GM12872 (cell line): ENCODE measurements around the gene RHOT2.

Experiments used
- TF ChIP-seq, protein P1 (sequence below): IDR thresholded peaks from 3 replicates; pipeline ENCODE4 v1.5.1; 2011; ENCODE audit warnings: low read depth, mild to moderate bottlenecking, low read length, moderate library complexity; ENCODE audit not compliant: insufficient read depth

RHOT2 gene

DNA sequence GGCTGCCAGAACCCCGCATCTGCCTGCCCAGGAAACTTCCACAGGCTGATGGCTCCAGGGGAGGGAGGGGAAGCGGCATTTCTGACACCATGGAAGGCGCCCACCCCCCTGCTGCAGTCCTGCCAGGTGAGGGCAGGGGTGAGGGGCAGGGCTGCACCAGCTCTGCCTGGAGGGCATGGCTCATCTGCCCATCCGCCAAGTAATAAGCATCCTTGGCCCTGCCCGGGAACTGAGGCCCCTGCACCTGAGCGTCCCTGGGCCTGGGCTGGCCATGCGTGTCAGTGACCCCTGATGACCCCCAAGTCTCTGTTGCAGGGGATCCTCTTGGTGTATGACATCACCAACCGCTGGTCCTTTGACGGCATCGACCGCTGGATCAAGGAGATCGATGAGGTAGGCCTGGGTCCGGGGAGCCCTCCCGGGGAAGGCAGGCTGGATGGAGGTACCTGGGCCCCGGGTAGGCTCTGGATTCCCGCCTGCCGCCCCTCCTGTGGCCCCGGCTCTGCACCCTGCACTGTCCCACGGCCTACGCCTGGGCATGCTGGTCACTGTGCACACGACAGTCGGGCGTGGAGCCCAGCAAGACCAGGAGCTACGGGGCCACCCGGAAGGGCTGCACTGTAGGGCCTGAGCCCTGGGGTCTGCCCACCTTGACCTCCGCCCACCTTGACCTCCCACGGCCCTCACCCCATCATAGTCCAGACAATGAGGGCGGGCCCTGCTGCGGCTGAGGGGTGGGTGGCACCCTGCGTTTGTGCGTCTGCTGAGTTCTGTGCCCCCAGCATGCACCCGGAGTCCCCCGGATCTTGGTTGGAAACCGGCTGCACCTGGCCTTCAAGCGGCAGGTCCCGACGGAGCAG lies 42.6 kb upstream of the RHOT2 start:
- TF ChIP-seq, protein P1, sequence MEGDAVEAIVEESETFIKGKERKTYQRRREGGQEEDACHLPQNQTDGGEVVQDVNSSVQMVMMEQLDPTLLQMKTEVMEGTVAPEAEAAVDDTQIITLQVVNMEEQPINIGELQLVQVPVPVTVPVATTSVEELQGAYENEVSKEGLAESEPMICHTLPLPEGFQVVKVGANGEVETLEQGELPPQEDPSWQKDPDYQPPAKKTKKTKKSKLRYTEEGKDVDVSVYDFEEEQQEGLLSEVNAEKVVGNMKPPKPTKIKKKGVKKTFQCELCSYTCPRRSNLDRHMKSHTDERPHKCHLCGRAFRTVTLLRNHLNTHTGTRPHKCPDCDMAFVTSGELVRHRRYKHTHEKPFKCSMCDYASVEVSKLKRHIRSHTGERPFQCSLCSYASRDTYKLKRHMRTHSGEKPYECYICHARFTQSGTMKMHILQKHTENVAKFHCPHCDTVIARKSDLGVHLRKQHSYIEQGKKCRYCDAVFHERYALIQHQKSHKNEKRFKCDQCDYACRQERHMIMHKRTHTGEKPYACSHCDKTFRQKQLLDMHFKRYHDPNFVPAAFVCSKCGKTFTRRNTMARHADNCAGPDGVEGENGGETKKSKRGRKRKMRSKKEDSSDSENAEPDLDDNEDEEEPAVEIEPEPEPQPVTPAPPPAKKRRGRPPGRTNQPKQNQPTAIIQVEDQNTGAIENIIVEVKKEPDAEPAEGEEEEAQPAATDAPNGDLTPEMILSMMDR = no peak

DNA sequence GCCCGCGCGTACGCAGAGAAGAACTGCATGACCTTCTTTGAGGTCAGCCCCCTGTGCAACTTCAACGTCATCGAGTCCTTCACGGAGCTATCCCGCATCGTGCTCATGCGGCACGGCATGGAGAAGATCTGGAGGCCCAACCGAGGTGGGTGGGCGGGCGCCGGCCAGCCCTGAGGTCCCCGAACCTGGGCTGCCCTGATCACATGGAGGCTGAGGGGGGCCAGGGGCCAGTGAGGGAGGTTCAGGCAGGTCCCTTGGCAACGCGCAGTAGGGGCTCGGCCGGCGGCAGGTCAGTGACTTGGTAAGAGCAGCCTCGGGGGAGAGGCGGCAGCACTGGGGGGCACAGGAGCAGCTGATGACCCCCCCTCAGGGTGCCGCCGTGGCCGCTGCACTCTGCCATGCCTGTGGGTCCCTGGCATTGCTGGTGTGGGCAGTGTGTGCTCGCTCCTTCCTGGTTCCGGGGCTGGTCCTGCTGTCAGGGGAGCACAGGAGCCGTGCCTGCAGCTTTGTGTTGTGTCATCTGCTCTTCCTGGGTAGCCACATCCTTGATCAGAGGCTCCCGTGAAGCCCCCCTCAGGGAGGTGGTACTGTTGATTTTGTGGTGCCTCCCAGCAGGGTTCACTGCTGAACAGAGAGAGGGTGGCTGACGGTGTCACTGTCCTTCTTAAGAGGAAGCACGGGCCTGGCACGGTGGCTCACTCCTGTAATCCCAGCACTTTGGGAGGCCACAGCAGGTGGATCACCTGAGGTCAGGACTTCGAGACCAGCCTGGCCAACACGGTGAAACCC lies 41.8 kb upstream of the RHOT2 start:
- TF ChIP-seq, protein P1 = no peak

DNA sequence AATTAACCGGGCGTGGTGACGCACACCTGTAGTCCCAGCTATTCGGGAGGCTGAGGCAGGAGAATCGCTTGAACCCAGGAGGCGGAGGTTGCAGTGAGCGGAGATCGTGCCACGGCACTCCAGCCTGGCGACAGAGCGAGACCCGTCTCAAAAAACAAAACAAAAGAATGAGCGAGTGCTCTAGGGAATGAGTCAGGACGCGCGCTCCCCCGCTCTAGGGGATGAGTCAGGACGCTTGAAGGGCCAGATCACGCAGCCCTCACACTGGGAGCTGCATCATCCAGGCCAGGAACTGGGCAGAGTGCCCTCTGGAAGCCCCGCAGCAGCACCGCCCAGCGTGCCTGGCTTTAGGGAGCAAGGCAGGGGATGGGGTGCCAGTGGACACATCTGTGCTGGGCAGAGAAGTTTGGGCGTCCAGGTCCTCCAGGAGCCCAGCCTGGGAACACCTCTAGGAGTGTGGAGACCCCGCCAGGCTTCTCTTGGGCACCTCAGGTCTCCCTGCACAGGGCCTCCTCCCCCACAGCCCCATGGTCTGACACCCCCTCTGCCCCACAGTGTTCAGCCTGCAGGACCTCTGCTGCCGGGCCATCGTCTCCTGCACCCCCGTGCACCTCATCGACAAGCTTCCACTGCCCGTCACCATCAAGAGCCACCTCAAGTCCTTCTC lies 41.0 kb upstream of the RHOT2 start:
- TF ChIP-seq, protein P1 = no peak

DNA sequence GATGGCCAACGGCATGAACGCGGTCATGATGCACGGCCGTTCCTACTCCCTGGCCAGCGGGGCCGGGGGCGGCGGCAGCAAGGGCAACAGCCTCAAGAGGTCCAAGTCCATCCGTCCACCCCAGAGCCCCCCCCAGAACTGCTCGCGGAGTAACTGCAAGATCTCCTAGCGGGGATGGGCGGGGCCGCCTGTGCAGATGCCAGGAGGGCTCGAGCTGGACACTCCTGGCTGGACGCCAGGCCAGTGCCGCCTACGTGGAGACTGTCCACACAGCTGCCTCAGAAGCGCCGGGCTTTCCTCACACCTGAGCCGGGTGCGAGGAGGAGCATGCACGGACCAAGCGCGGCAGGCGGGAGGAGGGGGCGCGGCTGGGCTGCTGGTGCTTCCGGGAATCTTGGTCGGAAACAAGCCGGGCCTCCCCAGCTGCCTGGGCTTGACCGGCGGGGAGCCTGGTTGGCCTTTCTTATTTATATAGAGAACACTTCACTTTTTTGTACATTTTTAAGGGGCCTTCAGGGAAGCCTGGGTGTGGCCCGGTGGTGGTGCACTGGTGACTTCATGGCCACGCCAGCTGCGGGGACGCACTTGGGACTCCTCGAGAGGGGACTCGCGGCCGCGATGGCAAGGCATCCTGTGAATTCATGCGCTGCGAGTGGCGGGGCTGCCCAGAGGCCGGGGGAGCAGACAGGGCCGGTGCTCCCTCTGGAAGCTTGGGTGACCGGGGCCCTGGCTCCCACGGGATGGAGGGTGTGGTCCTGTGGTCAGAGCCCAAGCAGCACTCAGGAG lies 40.3 kb upstream of the RHOT2 start:
- TF ChIP-seq, protein P1 = no peak

DNA sequence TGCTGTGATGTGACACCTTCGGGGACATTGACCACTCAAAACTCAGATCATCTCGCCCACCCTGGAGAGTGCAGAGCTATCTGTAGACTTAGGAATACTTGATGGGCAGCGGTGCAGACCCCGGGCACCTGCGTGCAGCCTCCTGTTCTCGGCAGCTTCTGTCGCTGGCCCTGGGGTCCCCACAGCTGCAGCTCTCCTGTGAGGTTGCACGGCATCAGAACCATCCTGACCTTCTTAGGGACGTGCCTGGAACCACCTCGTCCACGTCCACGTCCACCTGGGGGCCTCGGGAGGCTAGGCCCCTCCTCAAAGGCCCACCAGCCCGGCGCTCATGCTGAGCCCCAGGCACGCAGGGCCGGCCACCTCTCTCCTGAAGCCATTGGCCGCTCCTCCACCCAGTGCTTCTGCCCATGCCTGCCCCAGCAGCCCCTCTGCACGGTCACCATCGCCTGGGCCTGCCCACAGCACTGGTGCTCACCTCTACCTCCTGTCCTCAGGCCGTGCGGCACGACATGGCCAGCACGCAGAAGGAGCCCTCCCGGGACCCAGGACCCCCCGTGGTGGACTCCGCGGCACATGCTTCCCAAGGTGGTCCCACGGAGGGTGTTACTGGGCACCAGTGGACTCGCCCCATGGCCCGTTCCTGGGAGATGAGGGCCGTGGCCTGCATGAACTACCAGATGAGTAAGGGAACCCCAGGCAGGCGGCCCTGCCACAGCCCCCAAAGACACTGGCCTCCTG lies 39.4 kb upstream of the RHOT2 start:
- TF ChIP-seq, protein P1 = no peak

DNA sequence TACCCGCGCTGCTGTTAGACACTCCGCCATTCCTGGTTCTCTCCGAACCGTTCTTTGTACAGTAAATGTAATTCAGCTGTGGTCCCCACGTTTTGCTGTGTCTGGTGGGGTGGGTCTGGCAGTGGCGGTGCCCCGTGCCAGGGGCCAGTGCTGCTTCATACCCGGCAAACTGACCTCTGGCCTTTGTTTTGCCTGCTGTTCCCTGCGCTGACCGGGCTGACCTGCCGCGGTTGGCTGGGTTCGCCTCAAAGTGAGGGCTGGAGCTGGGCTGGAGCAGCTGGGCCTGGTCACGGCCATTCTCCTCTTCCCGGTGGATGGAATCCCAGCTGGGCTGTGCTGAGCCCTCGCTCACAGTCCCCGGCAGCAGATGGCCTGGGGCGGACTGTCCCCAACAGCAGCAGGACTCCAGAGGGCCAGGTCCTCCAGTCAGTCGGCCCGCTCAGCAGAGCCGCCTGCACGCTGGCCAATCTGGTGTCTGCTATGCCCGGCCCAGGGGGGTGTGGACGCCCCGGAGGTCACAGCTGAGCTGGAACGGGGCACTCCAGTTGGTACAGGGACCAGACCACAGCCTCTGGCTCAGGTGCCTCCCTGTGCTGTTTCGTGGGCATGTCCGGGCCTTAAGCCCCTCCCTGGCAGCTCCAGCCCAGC lies 38.6 kb upstream of the RHOT2 start:
- TF ChIP-seq, protein P1 = no peak
